Measurements from ENCODE around the gene SUSD4. TPM values are rescaled to one million over a fixed set of nuclear protein-coding genes. Genes with fewer than 3 reads are reported as not detected.

Gene SUSD4
- total and polyA plus RNA-seq, 3 donors from 2014 or later, result 13.9 to 17.7 (median 13.9) TPM

DNA sequence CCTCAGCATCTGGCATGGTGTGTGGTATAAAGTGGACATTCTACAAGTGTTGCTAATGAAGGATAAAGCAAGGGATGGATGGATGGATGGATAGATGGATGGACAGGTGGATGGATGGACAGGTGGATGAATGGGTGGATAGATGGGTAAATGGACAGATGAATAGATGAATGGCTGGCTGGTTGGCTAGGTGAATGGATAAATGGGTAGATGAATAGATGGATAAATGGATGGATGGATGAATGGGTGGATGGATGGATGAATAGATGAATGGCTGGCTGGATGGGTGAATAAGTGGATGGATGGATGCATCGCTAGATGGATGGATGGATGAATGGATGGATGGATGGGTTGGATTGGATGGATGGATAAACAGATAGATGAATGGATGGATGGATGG is 66.2 kb downstream of the SUSD4 start:
- intact Hi-C loops (cut with DNase I; ENCODE audit: low total_unique reads), result no loop called here
- Histone ChIP-seq H3K9me3 (no peaks in the 10 kb centered on the region), H3K4me1 (no peaks in the 10 kb centered on the region), H3K27ac (no peak overlapping the region), H3K27me3 (no peaks in the 10 kb centered on the region), H3K36me3 (ENCODE audit: low read depth, missing control alignments) (no peaks in the 10 kb centered on the region), H3K4me3 (no peak overlapping the region)
- 95 to 100% methylated on average over 1 of the region's 1 CpG for WGBS, 2 donors
- TF ChIP-seq POLR2A (IDR thresholded peaks at IDR 0.05), result no peak
- TF ChIP-seq, protein P1, sequence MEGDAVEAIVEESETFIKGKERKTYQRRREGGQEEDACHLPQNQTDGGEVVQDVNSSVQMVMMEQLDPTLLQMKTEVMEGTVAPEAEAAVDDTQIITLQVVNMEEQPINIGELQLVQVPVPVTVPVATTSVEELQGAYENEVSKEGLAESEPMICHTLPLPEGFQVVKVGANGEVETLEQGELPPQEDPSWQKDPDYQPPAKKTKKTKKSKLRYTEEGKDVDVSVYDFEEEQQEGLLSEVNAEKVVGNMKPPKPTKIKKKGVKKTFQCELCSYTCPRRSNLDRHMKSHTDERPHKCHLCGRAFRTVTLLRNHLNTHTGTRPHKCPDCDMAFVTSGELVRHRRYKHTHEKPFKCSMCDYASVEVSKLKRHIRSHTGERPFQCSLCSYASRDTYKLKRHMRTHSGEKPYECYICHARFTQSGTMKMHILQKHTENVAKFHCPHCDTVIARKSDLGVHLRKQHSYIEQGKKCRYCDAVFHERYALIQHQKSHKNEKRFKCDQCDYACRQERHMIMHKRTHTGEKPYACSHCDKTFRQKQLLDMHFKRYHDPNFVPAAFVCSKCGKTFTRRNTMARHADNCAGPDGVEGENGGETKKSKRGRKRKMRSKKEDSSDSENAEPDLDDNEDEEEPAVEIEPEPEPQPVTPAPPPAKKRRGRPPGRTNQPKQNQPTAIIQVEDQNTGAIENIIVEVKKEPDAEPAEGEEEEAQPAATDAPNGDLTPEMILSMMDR (IDR thresholded peaks at IDR 0.05), result no peak
- DNase-seq, result no peak

DNA sequence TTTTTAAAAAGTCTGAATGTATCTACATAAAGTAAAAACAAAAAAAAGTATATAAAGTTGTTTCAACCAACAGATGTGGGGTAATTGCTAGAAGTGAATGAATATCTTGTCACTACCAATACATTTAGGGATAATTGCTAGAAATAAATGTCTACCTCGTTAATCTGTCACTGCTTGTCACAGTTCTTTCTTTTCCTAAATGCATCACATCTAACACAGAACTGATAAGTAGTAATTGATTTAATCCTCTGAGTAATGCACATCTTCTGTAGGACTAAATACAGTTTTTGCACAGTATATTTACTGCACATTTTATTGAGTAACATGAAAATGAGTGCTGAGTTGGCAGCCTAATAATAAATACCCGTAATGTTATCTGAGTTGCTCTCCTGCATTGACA is 72.2 kb downstream of the SUSD4 start:
- H3K9me3 ChIP-seq, result no peaks in the 10 kb centered on the region
- H3K36me3 ChIP-seq (ENCODE audit: low read depth, missing control alignments), result no peaks in the 10 kb centered on the region
- intact Hi-C loops (cut with DNase I; ENCODE audit: low total_unique reads), result no loop called here
- no peak overlapping the region for H3K4me3 ChIP-seq
- no peaks in the 10 kb centered on the region for H3K4me1 ChIP-seq
- no peak for DNase-seq
- no peaks in the 10 kb centered on the region for H3K27me3 ChIP-seq
- TF ChIP-seq, protein P1 (IDR thresholded peaks at IDR 0.05), result no peak
- TF ChIP-seq POLR2A (IDR thresholded peaks at IDR 0.05), result no peak
- WGBS, 2 donors, result 91 to 93% methylated on average over 2 of the region's 2 CpGs
- H3K27ac ChIP-seq, result no peak overlapping the region

DNA sequence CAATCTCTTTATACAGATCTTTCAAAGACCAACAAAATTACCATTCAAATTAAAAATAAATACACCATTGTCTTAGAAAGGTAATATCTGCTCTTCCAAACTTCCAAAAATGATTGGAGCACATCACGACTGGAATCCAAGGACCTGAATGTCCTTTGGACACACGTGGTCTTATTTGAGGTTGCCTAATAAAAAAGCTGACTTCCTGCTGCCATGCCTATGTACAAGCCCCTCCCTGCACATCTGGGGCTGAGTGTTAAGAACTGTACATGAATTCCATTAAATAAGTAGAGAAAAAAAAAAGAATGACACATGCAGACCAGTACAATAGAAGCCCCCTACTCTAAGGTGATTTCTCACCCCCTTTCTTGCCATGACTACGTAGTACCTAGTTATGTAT is 73.6 kb downstream of the SUSD4 start:
- no peak for DNase-seq
- Histone ChIP-seq H3K27ac (no peak overlapping the region), H3K4me3 (no peak overlapping the region), H3K4me1 (no peaks in the 10 kb centered on the region), H3K9me3 (no peaks in the 10 kb centered on the region), H3K27me3 (no peaks in the 10 kb centered on the region), H3K36me3 (ENCODE audit: low read depth, missing control alignments) (no peaks in the 10 kb centered on the region)
- WGBS, 2 donors, result 69 to 74% methylated on average over 3 of the region's 3 CpGs
- no peak for TF ChIP-seq POLR2A (IDR thresholded peaks at IDR 0.05)
- TF ChIP-seq, protein P1 (IDR thresholded peaks at IDR 0.05), result no peak
- intact Hi-C loops (cut with DNase I; ENCODE audit: low total_unique reads), result no loop called here

DNA sequence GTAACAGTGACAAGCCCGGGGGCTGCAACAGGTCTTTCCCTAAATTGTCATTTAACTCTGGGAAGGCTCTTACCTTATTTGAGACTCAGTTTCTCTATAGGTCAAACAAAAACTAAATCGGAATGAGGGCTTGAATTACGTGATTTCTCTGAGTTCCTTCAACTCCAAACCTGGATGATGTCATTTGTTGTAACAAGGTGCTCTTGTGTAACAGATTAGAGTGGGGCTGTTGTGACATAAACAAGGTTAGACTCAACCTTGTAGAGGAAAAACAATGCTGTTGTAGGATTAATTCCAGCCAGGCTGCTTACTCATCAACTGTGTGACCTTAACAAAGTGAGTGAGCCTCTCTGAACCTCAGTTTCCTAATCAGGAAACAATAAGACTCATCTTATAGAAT is 74.4 kb downstream of the SUSD4 start:
- H3K4me3 ChIP-seq, result no peak overlapping the region
- 90 to 97% methylated on average over 3 of the region's 3 CpGs for WGBS, 2 donors

DNA sequence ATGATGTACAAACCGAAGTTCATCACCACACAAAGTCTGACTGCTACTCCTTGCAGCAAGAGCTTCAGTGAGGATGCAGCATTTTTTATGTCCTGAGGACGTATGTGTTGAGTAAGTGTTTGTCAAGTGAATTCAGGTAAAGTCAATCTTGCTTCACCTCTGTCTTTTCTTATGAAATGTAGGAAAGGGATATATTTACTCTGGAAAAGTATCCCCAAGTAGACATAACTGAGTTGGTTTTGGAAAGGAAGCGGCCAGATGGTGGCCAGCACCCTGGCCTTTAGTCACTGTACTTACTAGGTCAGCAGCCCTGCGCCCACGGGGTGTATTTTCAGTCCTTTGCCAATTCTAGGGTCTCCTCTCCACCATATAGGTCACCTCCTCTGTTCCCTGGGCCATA is 75.2 kb downstream of the SUSD4 start:
- 91 to 95% methylated on average over 5 of the region's 5 CpGs for WGBS, 2 donors
- no peak for TF ChIP-seq POLR2A (IDR thresholded peaks at IDR 0.05)
- TF ChIP-seq, protein P1 (IDR thresholded peaks at IDR 0.05), result no peak
- Histone ChIP-seq H3K27me3 (no peaks in the 10 kb centered on the region), H3K4me3 (no peak overlapping the region), H3K27ac (no peak overlapping the region), H3K9me3 (no peaks in the 10 kb centered on the region), H3K4me1 (no peaks in the 10 kb centered on the region), H3K36me3 (ENCODE audit: low read depth, missing control alignments) (no peaks in the 10 kb centered on the region)
- intact Hi-C loops (cut with DNase I; ENCODE audit: low total_unique reads), result no loop called here
- no peak for DNase-seq

More for the DNA sequence above, 74.4 kb downstream of the SUSD4 start:
- Histone ChIP-seq H3K4me1 (no peaks in the 10 kb centered on the region), H3K9me3 (no peaks in the 10 kb centered on the region), H3K27ac (no peak overlapping the region), H3K36me3 (ENCODE audit: low read depth, missing control alignments) (no peaks in the 10 kb centered on the region), H3K27me3 (no peaks in the 10 kb centered on the region)
- intact Hi-C loops (cut with DNase I; ENCODE audit: low total_unique reads), result no loop called here
- DNase-seq, result no peak
- TF ChIP-seq POLR2A (IDR thresholded peaks at IDR 0.05), result no peak
- TF ChIP-seq, protein P1 (IDR thresholded peaks at IDR 0.05), result no peak
